Liver (tissue), 9 donors: ENCODE measurements around the gene UBE2E2. TPM values are rescaled to one million over a fixed set of nuclear protein-coding genes. Genes with fewer than 3 reads are reported as not detected.

Experiments used
- DNase-seq: peaks from one replicate; pipeline ENCODE4 v3.0.0-alpha.2; 2017; ENCODE audit warnings: low spot score
- H3K27ac ChIP-seq, 2 donors: one replicate each; pipeline ENCODE4 v1.7.0; 2013; ENCODE audit warnings: inconsistent platforms in 2 of 2, low read length in 2 of 2, control low read depth in 1 of 2, low read depth in 1 of 2, mild to moderate bottlenecking in 1 of 2
- H3K27me3 ChIP-seq, 4 donors: one replicate each; pipeline versions ENCODE4 v1.6.1 to v1.7.0; 2013; ENCODE audit warnings: low read length in 3 of 4, inconsistent platforms in 1 of 4, mild to moderate bottlenecking in 1 of 4, moderate library complexity in 1 of 4; ENCODE audit not compliant: control insufficient read depth in 4 of 4, insufficient read depth in 4 of 4
- H3K36me3 ChIP-seq, 4 donors: one replicate each; pipeline versions ENCODE4 v1.6.1 to v1.7.0; 2013; ENCODE audit warnings: low read length in 3 of 4, mild to moderate bottlenecking in 3 of 4, low read depth in 1 of 4, moderate library complexity in 1 of 4; ENCODE audit not compliant: control insufficient read depth in 4 of 4, insufficient read depth in 3 of 4
- H3K4me1 ChIP-seq, 4 donors: one replicate each; pipeline versions ENCODE4 v1.6.1 to v1.7.0; 2013; ENCODE audit warnings: low read length in 3 of 4, mild to moderate bottlenecking in 3 of 4, moderate library complexity in 1 of 4; ENCODE audit not compliant: control insufficient read depth in 4 of 4, insufficient read depth in 4 of 4
- H3K4me3 ChIP-seq, 3 donors: one replicate each; pipeline versions ENCODE4 v1.6.1 to v1.7.0; 2013; ENCODE audit warnings: low read length in 3 of 3, control low read depth in 1 of 3, low read depth in 1 of 3, mild to moderate bottlenecking in 1 of 3
- H3K9ac ChIP-seq, 2 donors: one replicate each; pipeline ENCODE4 v1.7.0; 2013; ENCODE audit warnings: low read length in 2 of 2, mild to moderate bottlenecking in 2 of 2, moderate library complexity in 2 of 2, control low read depth in 1 of 2, low read depth in 1 of 2
- H3K9me3 ChIP-seq, 4 donors: one replicate each; pipeline versions ENCODE4 v1.6.1 to v1.7.0; 2013; ENCODE audit warnings: low read length in 3 of 4; ENCODE audit not compliant: control insufficient read depth in 4 of 4
- ATF3 ChIP-seq: IDR thresholded peaks from 2 replicates; pipeline ENCODE4 v1.6.1; 2016; ENCODE audit warnings: antibody characterized with exemption
- CTCF ChIP-seq: fragments of 150-350 bp; IDR thresholded peaks from 2 replicates; pipeline ENCODE4 v1.5.1; 2017; ENCODE audit warnings: improper control_type of control experiment, low read depth, low read length; ENCODE audit not compliant: missing input control
- EGR1 ChIP-seq, 2 donors: IDR thresholded peaks; 2 replicates each; pipeline ENCODE4 v1.6.1; 2016 to 2018; ENCODE audit warnings: antibody characterized with exemption in 2 of 2, low read depth in 2 of 2
- FOXA1 ChIP-seq: IDR thresholded peaks from 2 replicates; pipeline ENCODE4 v1.6.1; 2016; ENCODE audit warnings: antibody characterized with exemption
- FOXA2 ChIP-seq: IDR thresholded peaks from 2 replicates; pipeline ENCODE4 v1.6.1; 2016; ENCODE audit warnings: antibody characterized with exemption
- GABPA ChIP-seq, 2 donors: IDR thresholded peaks in 1 of 2; conservative IDR thresholded peaks in 1 of 2; 2 replicates each; pipeline ENCODE4 v1.6.1; 2016; ENCODE audit warnings: antibody characterized with exemption in 2 of 2, mild to moderate bottlenecking in 1 of 2, moderate library complexity in 1 of 2
- HNF4A ChIP-seq, 2 donors: conservative IDR thresholded peaks; 2 replicates each; pipeline ENCODE4 v1.6.1; 2016; ENCODE audit warnings: antibody characterized with exemption in 2 of 2, mild to moderate bottlenecking in 2 of 2
- HNF4G ChIP-seq: IDR thresholded peaks from 2 replicates; pipeline ENCODE4 v1.6.1; 2016; ENCODE audit warnings: antibody characterized with exemption
- JUND ChIP-seq, 2 donors: IDR thresholded peaks; 2 replicates each; pipeline ENCODE4 v1.6.1; 2016; ENCODE audit warnings: antibody characterized with exemption in 2 of 2
- NR2F2 ChIP-seq: IDR thresholded peaks from 2 replicates; pipeline ENCODE4 v1.6.1; 2016; ENCODE audit warnings: antibody characterized with exemption
- RAD21 ChIP-seq, 2 donors: IDR thresholded peaks; 2 replicates each; pipeline ENCODE4 v1.6.1; 2016; ENCODE audit warnings: antibody characterized with exemption in 2 of 2, mild to moderate bottlenecking in 2 of 2
- REST ChIP-seq: IDR thresholded peaks from 2 replicates; pipeline ENCODE4 v1.6.1; 2016; ENCODE audit warnings: antibody characterized with exemption, mild to moderate bottlenecking
- RXRA ChIP-seq, 2 donors: IDR thresholded peaks; 2 replicates each; pipeline ENCODE4 v1.6.1; 2017 to 2018; ENCODE audit warnings: antibody characterized with exemption in 2 of 2, mild to moderate bottlenecking in 1 of 2
- SP1 ChIP-seq: IDR thresholded peaks from 2 replicates; pipeline ENCODE4 v1.6.1; 2018; ENCODE audit warnings: antibody characterized with exemption, mild to moderate bottlenecking
- TAF1 ChIP-seq: conservative IDR thresholded peaks from 2 replicates; pipeline ENCODE4 v1.6.1; 2016; ENCODE audit warnings: antibody characterized with exemption, mild to moderate bottlenecking
- YY1 ChIP-seq: IDR thresholded peaks from 2 replicates; pipeline ENCODE4 v1.6.1; 2016; ENCODE audit warnings: antibody characterized with exemption, mild to moderate bottlenecking
- ZBTB33 ChIP-seq: IDR thresholded peaks from 2 replicates; pipeline ENCODE4 v1.6.1; 2016; ENCODE audit warnings: antibody characterized with exemption
- WGBS: extraction: QIAGEN DNeasy Blood & Tissue Kit; methylation state at CpG from one replicate; pipeline ENCODE4 v1.1.7; 2013; 5-methylcytosine and 5-hydroxymethylcytosine counted together
- polyA plus RNA-seq, 2 donors: library from polyadenylated mRNA; stranded (reverse) in 1 of 2; unstranded in 1 of 2; fragments of 200-250 nt in 1 of 2; fragments of >200 nt in 1 of 2; fragmentation: Nextera tagmentation in 1 of 2; extraction: Ambion mirVana in 1 of 2; gene quantifications; one replicate each; pipeline versions ENCODE4 v1.2.1 to v1.2.3, GENCODE V29; 2013 to 2015
- total RNA-seq, 2 donors: library from RNA; depleted of rRNA; stranded (reverse); fragments of >200 nt; gene quantifications; one replicate each; pipeline ENCODE4 v1.2.3, GENCODE V29; 2014
- TF ChIP-seq, protein P1 (sequence below): IDR thresholded peaks from 2 replicates; pipeline ENCODE4 v1.6.1; 2016; ENCODE audit warnings: antibody characterized with exemption
- donor health status: healthy.
- donor health status: healthy.
- donor health status: healthy.
- donor health status: healthy.
- donor health status: healthy.

UBE2E2 gene
- total and polyA plus RNA-seq, 4 donors: 9.0 to 27.8 (median 16.8) TPM

DNA sequence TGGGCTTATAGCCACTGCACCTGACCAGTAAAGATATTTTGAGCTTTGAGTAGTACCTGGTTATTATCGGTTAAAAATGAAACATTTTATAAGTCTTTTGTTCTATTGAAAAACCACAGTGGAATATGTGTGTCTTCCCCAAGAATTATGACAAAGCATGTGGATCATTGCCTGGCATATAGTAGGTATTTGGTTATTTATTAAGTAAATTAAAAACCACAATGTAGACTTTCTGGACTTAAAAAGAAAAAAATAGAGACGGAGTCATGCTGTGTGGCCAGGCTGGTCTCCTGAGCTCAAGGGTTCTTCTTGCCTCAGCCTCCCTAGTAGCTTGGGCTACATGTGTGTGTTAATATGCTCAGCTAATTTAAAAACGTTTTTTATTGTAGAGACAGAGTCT, 43.5 kb downstream of the UBE2E2 start:
- 78% methylated on average over 3 of the region's 3 CpGs for WGBS
- Histone ChIP-seq H3K36me3 (no peaks in the 10 kb centered on the region), H3K27ac (no peak overlapping the region), H3K9me3 (no peaks in the 10 kb centered on the region), H3K4me3 (no peak overlapping the region), H3K9ac (no peak overlapping the region), H3K4me1 (peaks cover 0 to 4% (median 0%) of the 10 kb centered on the region in 4 donors), H3K27me3 (no peaks in the 10 kb centered on the region)
- DNase-seq: no peak
- TF ChIP-seq HNF4A (conservative IDR thresholded peaks at IDR 0.05): no peak
- no peak for TF ChIP-seq RAD21 (IDR thresholded peaks at IDR 0.05)
- TF ChIP-seq REST: no peak
- no peak for TF ChIP-seq CTCF
- no peak for TF ChIP-seq ATF3
- TF ChIP-seq, protein P1, sequence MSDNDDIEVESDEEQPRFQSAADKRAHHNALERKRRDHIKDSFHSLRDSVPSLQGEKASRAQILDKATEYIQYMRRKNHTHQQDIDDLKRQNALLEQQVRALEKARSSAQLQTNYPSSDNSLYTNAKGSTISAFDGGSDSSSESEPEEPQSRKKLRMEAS: no peak
- TF ChIP-seq HNF4G: no peak
- TF ChIP-seq TAF1: no peak
- no peak for TF ChIP-seq NR2F2
- no peak for TF ChIP-seq YY1
- TF ChIP-seq GABPA (IDR thresholded peaks at IDR 0.05 in 1 of 2, conservative IDR thresholded peaks at IDR 0.05 in 1 of 2): no peak
- no peak for TF ChIP-seq RXRA (IDR thresholded peaks at IDR 0.05)
- no peak for TF ChIP-seq EGR1 (IDR thresholded peaks at IDR 0.05; ENCODE audit: low read depth in 2 of 2)
- TF ChIP-seq SP1: no peak
- TF ChIP-seq JUND (IDR thresholded peaks at IDR 0.05): no peak
- TF ChIP-seq FOXA1: no peak
- no peak for TF ChIP-seq FOXA2
- TF ChIP-seq ZBTB33: no peak
